ENCODE results near the gene PPP2R3A. TPM values are rescaled to one million over a fixed set of nuclear protein-coding genes. Genes with fewer than 3 reads are reported as not detected.

Gene PPP2R3A, protein sequence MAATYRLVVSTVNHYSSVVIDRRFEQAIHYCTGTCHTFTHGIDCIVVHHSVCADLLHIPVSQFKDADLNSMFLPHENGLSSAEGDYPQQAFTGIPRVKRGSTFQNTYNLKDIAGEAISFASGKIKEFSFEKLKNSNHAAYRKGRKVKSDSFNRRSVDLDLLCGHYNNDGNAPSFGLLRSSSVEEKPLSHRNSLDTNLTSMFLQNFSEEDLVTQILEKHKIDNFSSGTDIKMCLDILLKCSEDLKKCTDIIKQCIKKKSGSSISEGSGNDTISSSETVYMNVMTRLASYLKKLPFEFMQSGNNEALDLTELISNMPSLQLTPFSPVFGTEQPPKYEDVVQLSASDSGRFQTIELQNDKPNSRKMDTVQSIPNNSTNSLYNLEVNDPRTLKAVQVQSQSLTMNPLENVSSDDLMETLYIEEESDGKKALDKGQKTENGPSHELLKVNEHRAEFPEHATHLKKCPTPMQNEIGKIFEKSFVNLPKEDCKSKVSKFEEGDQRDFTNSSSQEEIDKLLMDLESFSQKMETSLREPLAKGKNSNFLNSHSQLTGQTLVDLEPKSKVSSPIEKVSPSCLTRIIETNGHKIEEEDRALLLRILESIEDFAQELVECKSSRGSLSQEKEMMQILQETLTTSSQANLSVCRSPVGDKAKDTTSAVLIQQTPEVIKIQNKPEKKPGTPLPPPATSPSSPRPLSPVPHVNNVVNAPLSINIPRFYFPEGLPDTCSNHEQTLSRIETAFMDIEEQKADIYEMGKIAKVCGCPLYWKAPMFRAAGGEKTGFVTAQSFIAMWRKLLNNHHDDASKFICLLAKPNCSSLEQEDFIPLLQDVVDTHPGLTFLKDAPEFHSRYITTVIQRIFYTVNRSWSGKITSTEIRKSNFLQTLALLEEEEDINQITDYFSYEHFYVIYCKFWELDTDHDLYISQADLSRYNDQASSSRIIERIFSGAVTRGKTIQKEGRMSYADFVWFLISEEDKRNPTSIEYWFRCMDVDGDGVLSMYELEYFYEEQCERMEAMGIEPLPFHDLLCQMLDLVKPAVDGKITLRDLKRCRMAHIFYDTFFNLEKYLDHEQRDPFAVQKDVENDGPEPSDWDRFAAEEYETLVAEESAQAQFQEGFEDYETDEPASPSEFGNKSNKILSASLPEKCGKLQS (N-terminal part only)
- 0.13 TPM for polyA plus RNA-seq (2012; ENCODE audit: missing spikeins)

DNA sequence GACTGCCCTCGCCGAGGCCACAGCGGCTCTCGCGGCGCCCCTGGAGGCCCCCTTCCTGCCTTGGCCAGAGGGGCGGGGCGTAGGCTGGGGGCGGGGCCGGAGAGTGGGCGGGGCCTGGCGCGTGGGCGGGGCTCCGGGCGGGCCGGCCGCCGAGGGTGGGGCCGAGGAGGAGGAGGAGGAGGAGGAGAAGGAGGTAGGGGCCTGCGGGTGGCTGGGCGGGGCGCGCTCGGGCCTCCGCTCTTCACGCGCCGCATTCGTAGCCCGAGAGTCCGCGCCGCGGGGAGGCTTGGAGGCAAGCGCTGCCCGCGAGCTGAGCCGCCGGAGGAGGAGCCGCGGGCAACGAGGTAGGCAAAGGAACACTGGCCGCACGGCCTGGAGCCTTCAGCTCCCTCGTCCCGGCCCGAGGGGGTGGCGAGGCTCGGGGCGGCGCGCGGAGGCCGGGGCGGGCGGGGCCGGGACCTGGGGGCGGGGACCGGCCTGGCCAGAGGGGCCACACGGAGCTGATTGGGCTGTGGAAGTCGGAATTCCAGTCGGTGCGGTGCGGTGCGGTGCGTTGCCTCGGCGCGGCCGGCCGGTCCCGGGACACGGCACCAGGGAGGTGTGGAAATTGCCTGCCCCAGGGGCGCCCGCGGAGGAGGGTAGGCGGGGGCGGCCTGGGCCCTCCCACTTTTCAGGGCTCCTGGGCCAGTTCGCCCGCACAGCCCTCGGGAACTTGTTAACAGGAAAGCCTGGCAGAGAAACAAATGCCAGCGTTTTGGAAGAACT is at the start of gene PPP2R3A:
TSS of gene PPP2R3A (plus strand) at position 223 of the 765 bp plus-strand sequence. CDS start 35,771 bp downstream, outside the sequence.
- no peak for TF ChIP-seq POLR2AphosphoS5 (IDR thresholded peaks at IDR 0.05; ENCODE audit: low read depth, low read length)
- TF ChIP-seq POLR2A (IDR thresholded peaks at IDR 0.05; ENCODE audit: low read depth, low read length), result no peak
- TF ChIP-seq TAF1 (IDR thresholded peaks at IDR 0.05; ENCODE audit: borderline replicate concordance, low read depth, low read length), result no peak
- no peak for FAIRE-seq
- DNase-seq (ENCODE audit: insufficient read length), result peak; percentile 44

DNA sequence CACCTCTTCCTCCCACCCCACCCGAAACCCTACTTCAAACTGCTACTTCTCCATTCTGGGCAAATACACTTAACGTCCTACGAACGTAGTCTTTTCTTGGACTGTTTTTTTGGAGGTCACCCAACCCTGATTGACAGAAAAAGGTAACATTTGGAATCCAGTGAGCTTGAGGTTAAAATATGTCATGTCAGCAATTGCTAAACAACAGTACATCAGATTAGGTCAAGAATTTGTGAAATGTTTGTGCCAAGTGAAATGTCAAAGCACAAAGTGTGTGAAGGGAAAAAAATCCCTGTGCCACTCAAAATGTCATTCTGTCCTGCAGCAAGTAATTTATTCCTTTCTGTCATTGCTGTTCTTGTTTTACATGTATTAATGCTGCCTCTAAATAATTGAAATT is 49.2 kb upstream of the PPP2R3A start:
- no peak for FAIRE-seq
- DNase-seq (ENCODE audit: insufficient read length), result no peak
- TF ChIP-seq TAF1 (IDR thresholded peaks at IDR 0.05; ENCODE audit: borderline replicate concordance, low read depth, low read length) (no peak), POLR2AphosphoS5 (IDR thresholded peaks at IDR 0.05; ENCODE audit: low read depth, low read length) (no peak), POLR2A (IDR thresholded peaks at IDR 0.05; ENCODE audit: low read depth, low read length) (no peak)

DNA sequence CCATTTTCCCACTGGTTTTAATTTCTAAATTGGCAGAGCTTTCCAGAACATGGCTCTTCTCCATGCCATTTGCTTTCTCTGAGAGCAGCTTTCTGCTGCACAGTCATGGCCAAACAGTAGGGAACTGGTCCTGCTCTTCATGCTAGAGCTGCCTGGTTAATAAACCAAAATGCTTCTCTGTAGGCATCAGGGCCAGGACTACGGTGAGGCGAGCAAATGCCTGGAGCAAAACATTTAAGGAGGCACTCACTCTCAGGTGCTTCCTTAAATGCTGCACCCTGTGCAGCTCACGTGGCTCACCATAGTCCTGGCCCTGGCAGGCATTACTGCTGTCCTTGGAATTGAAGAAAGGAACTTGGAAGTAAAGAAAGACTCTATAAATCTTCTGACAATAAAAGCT is 48.5 kb upstream of the PPP2R3A start:
- no peak for FAIRE-seq
- no peak for DNase-seq (ENCODE audit: insufficient read length)
- no peak for TF ChIP-seq POLR2A (IDR thresholded peaks at IDR 0.05; ENCODE audit: low read depth, low read length)
- TF ChIP-seq TAF1 (IDR thresholded peaks at IDR 0.05; ENCODE audit: borderline replicate concordance, low read depth, low read length), result no peak
- no peak for TF ChIP-seq POLR2AphosphoS5 (IDR thresholded peaks at IDR 0.05; ENCODE audit: low read depth, low read length)

DNA sequence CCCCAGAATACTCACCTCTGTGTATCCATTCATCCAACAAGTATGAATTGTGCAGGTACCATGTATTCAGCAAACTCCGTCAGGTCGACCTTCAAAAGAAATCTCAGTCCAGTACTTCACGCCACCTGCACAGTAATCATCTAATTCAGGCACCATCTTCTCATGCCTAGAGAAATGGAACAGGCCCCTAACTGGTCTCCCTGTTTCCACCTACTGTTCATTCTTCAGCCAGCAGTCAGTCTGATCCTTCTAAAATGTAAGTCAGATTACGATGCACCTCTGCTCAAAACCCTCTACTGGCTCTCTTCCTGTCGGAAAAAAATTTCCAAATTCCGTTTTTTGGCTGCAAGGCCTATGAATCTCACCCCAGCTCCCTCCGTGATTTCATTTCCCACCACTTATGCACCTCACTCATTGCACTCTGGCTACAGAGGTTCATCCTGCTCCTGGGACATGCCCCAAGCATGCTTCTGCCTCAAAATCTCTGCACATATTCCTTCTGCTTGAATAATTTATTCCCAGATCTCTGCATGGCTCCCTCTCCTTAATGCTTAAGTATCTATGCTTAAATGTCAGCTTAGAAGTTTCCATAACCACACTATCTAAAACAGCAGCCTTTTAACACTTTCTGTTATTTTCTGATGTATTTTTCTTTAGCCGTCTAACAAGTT is 47.5 kb upstream of the PPP2R3A start:
- no peak for TF ChIP-seq POLR2AphosphoS5 (IDR thresholded peaks at IDR 0.05; ENCODE audit: low read depth, low read length)
- no peak for TF ChIP-seq TAF1 (IDR thresholded peaks at IDR 0.05; ENCODE audit: borderline replicate concordance, low read depth, low read length)
- no peak for TF ChIP-seq POLR2A (IDR thresholded peaks at IDR 0.05; ENCODE audit: low read depth, low read length)
- FAIRE-seq (no peak), DNase-seq (ENCODE audit: insufficient read length) (no peak)

DNA sequence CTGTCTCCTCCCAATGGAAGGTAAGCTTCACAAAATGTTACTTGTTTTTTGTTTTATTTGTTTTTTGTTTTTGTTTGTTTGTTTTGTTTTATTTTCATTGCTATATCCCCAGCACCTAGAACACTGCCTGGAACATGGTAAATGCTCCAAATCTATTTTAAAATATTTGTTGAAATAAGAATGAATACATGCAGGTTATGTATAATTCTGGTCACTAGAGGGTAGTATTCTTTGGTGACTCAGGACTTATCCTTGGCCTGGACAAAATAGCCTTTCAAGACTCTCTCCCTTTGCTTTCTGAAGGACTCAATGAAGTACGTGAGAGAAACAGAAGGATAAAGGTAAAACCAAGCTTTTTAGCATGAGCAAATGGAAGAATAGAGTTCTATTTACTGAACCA is 46.9 kb upstream of the PPP2R3A start:
- TF ChIP-seq POLR2A (IDR thresholded peaks at IDR 0.05; ENCODE audit: low read depth, low read length) (no peak), POLR2AphosphoS5 (IDR thresholded peaks at IDR 0.05; ENCODE audit: low read depth, low read length) (no peak), TAF1 (IDR thresholded peaks at IDR 0.05; ENCODE audit: borderline replicate concordance, low read depth, low read length) (no peak)
- DNase-seq (ENCODE audit: insufficient read length), result no peak
- FAIRE-seq, result no peak

DNA sequence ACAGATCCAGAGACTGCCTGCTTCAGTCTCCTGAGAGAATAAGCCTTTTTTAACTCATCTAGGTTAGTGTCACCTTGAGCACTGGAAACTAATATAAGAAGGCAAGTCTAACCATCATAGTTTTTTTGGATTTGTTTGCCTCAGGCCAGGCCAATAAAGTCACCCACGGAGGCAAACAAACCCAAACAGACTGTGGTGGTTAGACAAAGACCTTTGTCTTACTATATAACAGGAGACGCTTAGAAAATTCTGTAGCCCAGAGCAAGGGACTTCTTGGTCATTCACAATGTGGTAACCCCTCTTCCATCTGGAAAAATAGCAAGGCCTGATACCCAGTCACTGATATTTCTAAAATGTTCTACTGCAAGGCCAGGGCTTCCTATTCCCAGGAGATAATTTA is 45.3 kb upstream of the PPP2R3A start:
- TF ChIP-seq TAF1 (IDR thresholded peaks at IDR 0.05; ENCODE audit: borderline replicate concordance, low read depth, low read length) (no peak), POLR2A (IDR thresholded peaks at IDR 0.05; ENCODE audit: low read depth, low read length) (no peak), POLR2AphosphoS5 (IDR thresholded peaks at IDR 0.05; ENCODE audit: low read depth, low read length) (no peak)
- DNase-seq (ENCODE audit: insufficient read length), result no peak
- no peak for FAIRE-seq

DNA sequence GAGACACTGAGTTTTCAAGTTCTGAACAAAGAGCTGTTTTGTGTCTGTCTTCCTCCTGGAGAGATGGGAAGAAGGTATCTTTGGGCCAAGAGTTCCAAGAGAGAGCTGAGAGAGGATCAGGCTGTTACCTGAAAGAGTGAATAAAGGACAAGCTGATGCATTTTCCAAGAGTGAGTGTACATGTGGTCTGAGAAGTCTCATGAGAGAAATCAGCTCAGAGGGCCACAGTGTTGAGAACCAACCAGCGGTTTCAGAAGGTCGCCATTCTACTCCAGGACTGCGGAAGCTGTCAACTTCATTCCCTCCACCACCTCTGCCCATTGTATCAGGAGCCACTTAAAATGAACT is 42.7 kb upstream of the PPP2R3A start:
- FAIRE-seq (no peak), DNase-seq (ENCODE audit: insufficient read length) (no peak)
- TF ChIP-seq POLR2A (IDR thresholded peaks at IDR 0.05; ENCODE audit: low read depth, low read length) (no peak), POLR2AphosphoS5 (IDR thresholded peaks at IDR 0.05; ENCODE audit: low read depth, low read length) (no peak), TAF1 (IDR thresholded peaks at IDR 0.05; ENCODE audit: borderline replicate concordance, low read depth, low read length) (no peak)

DNA sequence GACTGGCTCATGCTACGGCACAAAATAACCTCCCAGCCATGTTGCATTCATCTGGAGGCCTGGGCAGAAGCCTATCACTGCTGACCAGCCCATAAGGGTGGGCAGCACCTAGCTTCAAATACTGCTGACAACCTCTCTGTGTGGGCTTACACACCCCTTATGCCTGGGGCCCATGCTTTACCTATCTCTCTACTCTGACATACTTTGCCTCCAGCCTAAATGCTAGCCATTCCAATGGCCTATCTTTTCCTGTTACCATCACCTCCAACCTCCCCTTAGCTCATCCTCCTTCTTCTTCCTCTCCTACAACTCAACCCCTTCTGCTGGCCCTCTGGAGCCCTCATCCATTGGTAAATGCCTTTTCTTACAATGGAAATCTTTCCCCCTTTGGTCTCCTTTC is 41.0 kb upstream of the PPP2R3A start:
- DNase-seq (ENCODE audit: insufficient read length) (no peak), FAIRE-seq (no peak)
- TF ChIP-seq TAF1 (IDR thresholded peaks at IDR 0.05; ENCODE audit: borderline replicate concordance, low read depth, low read length) (no peak), POLR2A (IDR thresholded peaks at IDR 0.05; ENCODE audit: low read depth, low read length) (no peak), POLR2AphosphoS5 (IDR thresholded peaks at IDR 0.05; ENCODE audit: low read depth, low read length) (no peak)

DNA sequence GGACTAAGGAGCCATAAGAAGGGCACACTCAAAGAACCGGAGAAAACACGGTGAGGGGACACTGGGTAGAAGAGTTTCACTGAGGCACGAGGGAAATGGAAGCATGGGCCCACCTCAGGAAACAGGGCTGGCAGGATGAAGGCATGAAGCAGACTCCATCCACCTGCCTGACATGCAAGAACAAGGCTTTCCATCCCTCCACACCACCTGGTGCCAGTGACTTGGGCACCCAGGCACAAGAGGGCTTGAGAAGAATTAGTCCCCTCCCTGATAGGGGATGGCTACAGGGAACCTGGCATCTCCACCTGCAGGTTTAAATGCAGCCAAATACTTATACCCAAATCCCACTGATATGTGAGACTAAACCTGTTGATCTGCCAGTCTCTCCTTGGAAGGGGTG is 38.9 kb upstream of the PPP2R3A start:
- no peak for DNase-seq (ENCODE audit: insufficient read length)
- no peak for FAIRE-seq
- TF ChIP-seq TAF1 (IDR thresholded peaks at IDR 0.05; ENCODE audit: borderline replicate concordance, low read depth, low read length) (no peak), POLR2A (IDR thresholded peaks at IDR 0.05; ENCODE audit: low read depth, low read length) (no peak), POLR2AphosphoS5 (IDR thresholded peaks at IDR 0.05; ENCODE audit: low read depth, low read length) (no peak)

DNA sequence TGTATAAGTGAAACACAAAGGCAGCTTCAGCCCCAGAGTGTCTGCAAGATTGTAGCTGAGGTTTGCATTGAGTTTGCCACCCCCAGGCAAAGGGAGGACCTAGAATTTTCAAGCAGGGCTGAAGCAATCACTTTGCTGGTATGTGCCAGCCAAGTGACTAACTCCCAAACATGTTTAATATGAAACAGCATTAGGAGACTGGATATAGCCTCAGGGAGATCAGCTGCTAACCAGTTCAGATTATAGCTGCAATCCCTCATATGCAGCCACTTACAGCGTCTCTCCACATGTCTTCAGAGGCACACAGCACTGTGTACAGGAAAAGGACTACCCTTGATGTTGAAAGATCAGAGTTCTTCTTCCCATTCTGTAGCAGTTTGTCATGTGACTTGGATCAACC is 38.4 kb upstream of the PPP2R3A start:
- TF ChIP-seq POLR2A (IDR thresholded peaks at IDR 0.05; ENCODE audit: low read depth, low read length) (no peak), POLR2AphosphoS5 (IDR thresholded peaks at IDR 0.05; ENCODE audit: low read depth, low read length) (no peak), TAF1 (IDR thresholded peaks at IDR 0.05; ENCODE audit: borderline replicate concordance, low read depth, low read length) (no peak)
- DNase-seq (ENCODE audit: insufficient read length), result no peak

More for the DNA sequence above, 38.4 kb upstream of the PPP2R3A start:
- no peak for FAIRE-seq

All from GM12892 (cell line).